ENCODE results near the gene TUBA4B.

TUBA4B gene

GRCh38 chr2:219209236-219210195 is 43.5 kb upstream of the TUBA4B start:
- DNase-seq (ENCODE audit: insufficient read length, low spot score), result no peak
- no peak for TF ChIP-seq POLR2A (IDR thresholded peaks at IDR 0.05; ENCODE audit: low read depth, low read length)
- no peak for TF ChIP-seq PAX5 (IDR thresholded peaks at IDR 0.05; ENCODE audit: insufficient read depth, low read length, severe bottlenecking)
- TF ChIP-seq TAF1 (IDR thresholded peaks at IDR 0.05; ENCODE audit: low read depth, low read length), result no peak
- TF ChIP-seq POLR2AphosphoS5 (IDR thresholded peaks at IDR 0.05; ENCODE audit: low read depth, low read length), result no peak
- TF ChIP-seq SPI1 (IDR thresholded peaks at IDR 0.05; ENCODE audit: low read depth, low read length), result no peak
- TF ChIP-seq POU2F2 (IDR thresholded peaks at IDR 0.05; ENCODE audit: low read depth, low read length), result no peak
- FAIRE-seq, result no peak

GRCh38 chr2:219210196-219210885 is 42.7 kb upstream of the TUBA4B start:
- TF ChIP-seq TAF1 (IDR thresholded peaks at IDR 0.05; ENCODE audit: low read depth, low read length) (no peak), PAX5 (IDR thresholded peaks at IDR 0.05; ENCODE audit: insufficient read depth, low read length, severe bottlenecking) (no peak)
- DNase-seq (ENCODE audit: insufficient read length, low spot score), result no peak
- no peak for FAIRE-seq

GRCh38 chr2:219210886-219211362 is 42.1 kb upstream of the TUBA4B start:
- FAIRE-seq, result no peak
- TF ChIP-seq PAX5 (IDR thresholded peaks at IDR 0.05; ENCODE audit: insufficient read depth, low read length, severe bottlenecking) (no peak), POU2F2 (IDR thresholded peaks at IDR 0.05; ENCODE audit: low read depth, low read length) (no peak), POLR2A (IDR thresholded peaks at IDR 0.05; ENCODE audit: low read depth, low read length) (no peak)

GRCh38 chr2:219213026-219213415 is 40.0 kb upstream of the TUBA4B start:
- DNase-seq (ENCODE audit: insufficient read length, low spot score) (no peak), FAIRE-seq (no peak)
- no peak for TF ChIP-seq PAX5 (IDR thresholded peaks at IDR 0.05; ENCODE audit: insufficient read depth, low read length, severe bottlenecking)
- TF ChIP-seq POLR2A (IDR thresholded peaks at IDR 0.05; ENCODE audit: low read depth, low read length), result no peak
- TF ChIP-seq TAF1 (IDR thresholded peaks at IDR 0.05; ENCODE audit: low read depth, low read length), result no peak
- no peak for TF ChIP-seq SPI1 (IDR thresholded peaks at IDR 0.05; ENCODE audit: low read depth, low read length)
- TF ChIP-seq POU2F2 (IDR thresholded peaks at IDR 0.05; ENCODE audit: low read depth, low read length), result no peak
- TF ChIP-seq POLR2AphosphoS5 (IDR thresholded peaks at IDR 0.05; ENCODE audit: low read depth, low read length), result no peak

More at GRCh38 chr2:219210886-219211362, 42.1 kb upstream of the TUBA4B start:
- DNase-seq (ENCODE audit: insufficient read length, low spot score), result no peak

GRCh38 chr2:219213486-219214071 is 39.5 kb upstream of the TUBA4B start:
- no peak for TF ChIP-seq POLR2AphosphoS5 (IDR thresholded peaks at IDR 0.05; ENCODE audit: low read depth, low read length)
- no peak for TF ChIP-seq SPI1 (IDR thresholded peaks at IDR 0.05; ENCODE audit: low read depth, low read length)
- TF ChIP-seq TAF1 (IDR thresholded peaks at IDR 0.05; ENCODE audit: low read depth, low read length), result no peak
- TF ChIP-seq PAX5 (IDR thresholded peaks at IDR 0.05; ENCODE audit: insufficient read depth, low read length, severe bottlenecking), result no peak
- TF ChIP-seq POLR2A (IDR thresholded peaks at IDR 0.05; ENCODE audit: low read depth, low read length), result no peak
- TF ChIP-seq POU2F2 (IDR thresholded peaks at IDR 0.05; ENCODE audit: low read depth, low read length), result no peak
- DNase-seq (ENCODE audit: insufficient read length, low spot score) (no peak), FAIRE-seq (no peak)

GRCh38 chr2:219214141-219214540 is 38.9 kb upstream of the TUBA4B start:
- FAIRE-seq (no peak), DNase-seq (ENCODE audit: insufficient read length, low spot score) (no peak)
- TF ChIP-seq TAF1 (IDR thresholded peaks at IDR 0.05; ENCODE audit: low read depth, low read length), result no peak
- no peak for TF ChIP-seq POLR2A (IDR thresholded peaks at IDR 0.05; ENCODE audit: low read depth, low read length)
- TF ChIP-seq SPI1 (IDR thresholded peaks at IDR 0.05; ENCODE audit: low read depth, low read length), result no peak
- TF ChIP-seq PAX5 (IDR thresholded peaks at IDR 0.05; ENCODE audit: insufficient read depth, low read length, severe bottlenecking), result no peak
- no peak for TF ChIP-seq POU2F2 (IDR thresholded peaks at IDR 0.05; ENCODE audit: low read depth, low read length)
- no peak for TF ChIP-seq POLR2AphosphoS5 (IDR thresholded peaks at IDR 0.05; ENCODE audit: low read depth, low read length)

GRCh38 chr2:219214786-219215185 is 38.3 kb upstream of the TUBA4B start:
- no peak for DNase-seq (ENCODE audit: insufficient read length, low spot score)
- FAIRE-seq, result no peak
- TF ChIP-seq POU2F2 (IDR thresholded peaks at IDR 0.05; ENCODE audit: low read depth, low read length) (no peak), SPI1 (IDR thresholded peaks at IDR 0.05; ENCODE audit: low read depth, low read length) (no peak), PAX5 (IDR thresholded peaks at IDR 0.05; ENCODE audit: insufficient read depth, low read length, severe bottlenecking) (no peak), POLR2AphosphoS5 (IDR thresholded peaks at IDR 0.05; ENCODE audit: low read depth, low read length) (no peak), POLR2A (IDR thresholded peaks at IDR 0.05; ENCODE audit: low read depth, low read length) (no peak), TAF1 (IDR thresholded peaks at IDR 0.05; ENCODE audit: low read depth, low read length) (no peak)

- TF ChIP-seq POU2F2 (IDR thresholded peaks at IDR 0.05; ENCODE audit: low read depth, low read length), result no peak
- no peak for TF ChIP-seq POLR2A (IDR thresholded peaks at IDR 0.05; ENCODE audit: low read depth, low read length)
- no peak for TF ChIP-seq SPI1 (IDR thresholded peaks at IDR 0.05; ENCODE audit: low read depth, low read length)
- no peak for TF ChIP-seq POLR2AphosphoS5 (IDR thresholded peaks at IDR 0.05; ENCODE audit: low read depth, low read length)
- TF ChIP-seq PAX5 (IDR thresholded peaks at IDR 0.05; ENCODE audit: insufficient read depth, low read length, severe bottlenecking), result no peak
- TF ChIP-seq TAF1 (IDR thresholded peaks at IDR 0.05; ENCODE audit: low read depth, low read length), result no peak
- DNase-seq (ENCODE audit: insufficient read length, low spot score) (no peak), FAIRE-seq (no peak)
These were observed 37.0 kb upstream of the TUBA4B start for GRCh38 chr2:219215871-219216534.

- FAIRE-seq, result no peak
- no peak for TF ChIP-seq POLR2A (IDR thresholded peaks at IDR 0.05; ENCODE audit: low read depth, low read length)
- no peak for TF ChIP-seq TAF1 (IDR thresholded peaks at IDR 0.05; ENCODE audit: low read depth, low read length)
- DNase-seq (ENCODE audit: insufficient read length, low spot score), result no peak
These were observed 36.5 kb upstream of the TUBA4B start for GRCh38 chr2:219216535-219216915.
